ENCODE measurements around the gene KCP.

GRCh38 chr7:128889121-128889520 lies 21.4 kb downstream of the KCP start:
- TF ChIP-seq CTCF (IDR thresholded peaks at IDR 0.05) = no peak
- no peak for TF ChIP-seq POLR2A (IDR thresholded peaks at IDR 0.05)

Measured in lower leg skin (tissue), 3 donors.